ENCODE measurements around the gene STX4.
"Not testable (repeated sequence)": the region's sequence is repeated elsewhere in the genome, so short reads cannot be mapped to it uniquely, and the experiment has no call there.

DNA sequence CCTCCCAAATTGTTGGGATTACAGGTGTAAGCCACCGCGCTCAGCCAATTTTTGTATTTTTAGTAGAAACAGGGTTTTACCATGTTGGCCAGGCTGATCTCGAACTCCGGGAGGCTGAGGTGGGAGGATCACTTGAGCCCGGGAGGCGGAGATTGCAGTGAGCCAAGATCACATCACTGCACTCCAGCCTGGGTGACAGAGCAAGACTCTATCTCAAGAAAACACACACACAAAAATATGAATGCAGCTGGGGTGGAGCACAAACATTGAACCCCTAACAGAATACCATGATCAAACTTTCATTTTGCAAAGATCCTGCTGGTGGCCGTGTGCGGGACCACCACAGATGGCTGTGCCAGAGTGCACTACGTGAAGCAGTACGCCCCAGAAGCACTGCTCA, 15.6 kb upstream of the STX4 start:
- not testable (repeated sequence) for TF ChIP-seq CTCF (conservative IDR thresholded peaks at IDR 0.05 in 1 of 2, IDR thresholded peaks at IDR 0.05 in 1 of 2; ENCODE audit: extremely low read depth in 1 of 2, insufficient read depth in 1 of 2, low read depth in 1 of 2, low read length in 2 of 2); EZH2 (IDR thresholded peaks at IDR 0.05; ENCODE audit: borderline replicate concordance, low read length)
